WTC11 (cell line): ENCODE measurements around the gene ZNF782. TPM values are rescaled to one million over a fixed set of nuclear protein-coding genes. Genes with fewer than 3 reads are reported as not detected.

Experiments used
- ATAC-seq: fragments of 200-7000 bp; cut with Tn5 transposase; 2 replicates; pipeline ENCODE4 v1.10.0; 2021; ENCODE audit warnings: mild to moderate bottlenecking, moderate library complexity
- CTCF ChIA-PET: fragments of 300-600 bp; sonication (Branson Sonifier 250); formaldehyde crosslinking; loops from one replicate; lab custom pipeline; 2021; ENCODE audit warnings: antibody characterized with exemption; lab: Charles Lee
- POLR2A ChIA-PET: fragments of 350-600 bp; sonication (Branson Sonifier 250); formaldehyde crosslinking; loops from one replicate; lab custom pipeline; 2021; ENCODE audit warnings: antibody characterized with exemption; lab: Charles Lee
- DNase-seq: peaks from one replicate; pipeline ENCODE4 v3.0.0; 2021; ENCODE audit warnings: low spot score
- H3K27ac Mint-ChIP-seq: 2 replicates; pipeline ENCODE4 v1.8.0; 2021; ENCODE audit warnings: mixed read lengths
- H3K27me3 Mint-ChIP-seq: 2 replicates; pipeline ENCODE4 v1.8.0; 2021; ENCODE audit warnings: low read depth, mild to moderate bottlenecking, moderate library complexity, mixed read lengths
- H3K36me3 Mint-ChIP-seq: 2 replicates; pipeline ENCODE4 v1.8.0; 2021; ENCODE audit warnings: mixed read lengths
- H3K4me1 Mint-ChIP-seq: 2 replicates; pipeline ENCODE4 v1.8.0; 2022; ENCODE audit warnings: mixed read lengths
- H3K4me3 Mint-ChIP-seq: 2 replicates; pipeline ENCODE4 v1.8.0; 2021; ENCODE audit warnings: mild to moderate bottlenecking, moderate library complexity, mixed read lengths
- H3K9me3 Mint-ChIP-seq: 2 replicates; pipeline ENCODE4 v1.8.0; 2021; ENCODE audit warnings: mixed read lengths
- ATF2 ChIP-seq: sonication (generic); formaldehyde crosslinking; IDR thresholded peaks from 2 replicates; pipeline ENCODE4 v1.8.1; 2022; ENCODE audit warnings: low read depth, missing genetic modification reagents, borderline replicate concordance
- EMX1 ChIP-seq: fragments of 250-450 bp; sonication (Bioruptor Pico); IDR thresholded peaks from 2 replicates; pipeline ENCODE4 v1.8.0; 2021; ENCODE audit warnings: mild to moderate bottlenecking
- ETV6 ChIP-seq: sonication (generic); formaldehyde crosslinking; IDR thresholded peaks from 2 replicates; pipeline ENCODE4 v1.8.1; 2022; ENCODE audit warnings: mild to moderate bottlenecking, missing genetic modification reagents
- FOXP1 ChIP-seq: sonication (generic); formaldehyde crosslinking; IDR thresholded peaks from 2 replicates; pipeline ENCODE4 v1.8.0; 2022; ENCODE audit warnings: missing genetic modification reagents, mild to moderate bottlenecking, moderate library complexity, borderline replicate concordance
- NR1H2 ChIP-seq: sonication (generic); formaldehyde crosslinking; IDR thresholded peaks from 2 replicates; pipeline ENCODE4 v1.9.0; 2021; ENCODE audit warnings: mild to moderate bottlenecking, moderate library complexity, missing genetic modification reagents
- OVOL2 ChIP-seq: fragments of 250-450 bp; sonication (Bioruptor Pico); IDR thresholded peaks from 2 replicates; pipeline ENCODE4 v1.9.0; 2021; ENCODE audit warnings: mild to moderate bottlenecking, borderline replicate concordance
- SP1 ChIP-seq: sonication (generic); formaldehyde crosslinking; conservative IDR thresholded peaks from 2 replicates; pipeline ENCODE4 v1.8.1; 2022; ENCODE audit warnings: missing genetic modification reagents
- USF2 ChIP-seq: sonication (generic); formaldehyde crosslinking; IDR thresholded peaks from 2 replicates; pipeline ENCODE4 v1.8.1; 2023; ENCODE audit warnings: mild to moderate bottlenecking, missing genetic modification reagents, moderate library complexity
- ZBTB43 ChIP-seq: sonication (generic); formaldehyde crosslinking; IDR thresholded peaks from 2 replicates; pipeline ENCODE4 v1.8.1; 2023; ENCODE audit warnings: mild to moderate bottlenecking, missing genetic modification reagents
- ZNF281 ChIP-seq: sonication (generic); formaldehyde crosslinking; IDR thresholded peaks from 2 replicates; pipeline ENCODE4 v1.8.0; 2023; ENCODE audit warnings: mild to moderate bottlenecking, missing genetic modification reagents
- ZNF416 ChIP-seq: fragments of 250-450 bp; sonication (Bioruptor Pico); IDR thresholded peaks from 2 replicates; pipeline ENCODE4 v1.9.0; 2021; ENCODE audit warnings: mild to moderate bottlenecking, inconsistent platforms
- total RNA-seq: library from RNA; stranded (reverse); gene quantifications from 3 replicates; pipeline ENCODE4 v1.2.3, GENCODE V29; 2021
- TF ChIP-seq, protein P1 (sequence below): fragments of 250-450 bp; sonication (Bioruptor Pico); IDR thresholded peaks from 2 replicates; pipeline ENCODE4 v1.9.0; 2021; ENCODE audit warnings: mild to moderate bottlenecking
- TF ChIP-seq, protein P2 (sequence below): sonication (generic); formaldehyde crosslinking; IDR thresholded peaks from 2 replicates; pipeline ENCODE4 v1.8.1; 2023; ENCODE audit warnings: mild to moderate bottlenecking, missing genetic modification reagents, borderline replicate concordance
- TF ChIP-seq, protein P3 (sequence below): sonication (generic); formaldehyde crosslinking; conservative IDR thresholded peaks from 2 replicates; pipeline ENCODE4 v1.8.1; 2022; ENCODE audit warnings: mild to moderate bottlenecking, missing genetic modification reagents
- TF ChIP-seq, protein P4 (sequence below): fragments of 250-450 bp; sonication (Bioruptor Pico); IDR thresholded peaks from 2 replicates; pipeline ENCODE4 v2.1.2; 2022; ENCODE audit warnings: mild to moderate bottlenecking, moderate library complexity
- TF ChIP-seq, protein P5 (sequence below): sonication (generic); formaldehyde crosslinking; IDR thresholded peaks from 2 replicates; pipeline ENCODE4 v1.8.0; 2022; ENCODE audit warnings: mild to moderate bottlenecking, missing genetic modification reagents
- TF ChIP-seq, protein P6 (sequence below): sonication (generic); formaldehyde crosslinking; IDR thresholded peaks from 2 replicates; pipeline ENCODE4 v1.8.1; 2023; ENCODE audit warnings: mild to moderate bottlenecking, moderate library complexity, missing genetic modification reagents

Gene ZNF782
- total RNA-seq, 1 experiment from 2014 or later, result 6.2 TPM

- TF ChIP-seq, protein P1, sequence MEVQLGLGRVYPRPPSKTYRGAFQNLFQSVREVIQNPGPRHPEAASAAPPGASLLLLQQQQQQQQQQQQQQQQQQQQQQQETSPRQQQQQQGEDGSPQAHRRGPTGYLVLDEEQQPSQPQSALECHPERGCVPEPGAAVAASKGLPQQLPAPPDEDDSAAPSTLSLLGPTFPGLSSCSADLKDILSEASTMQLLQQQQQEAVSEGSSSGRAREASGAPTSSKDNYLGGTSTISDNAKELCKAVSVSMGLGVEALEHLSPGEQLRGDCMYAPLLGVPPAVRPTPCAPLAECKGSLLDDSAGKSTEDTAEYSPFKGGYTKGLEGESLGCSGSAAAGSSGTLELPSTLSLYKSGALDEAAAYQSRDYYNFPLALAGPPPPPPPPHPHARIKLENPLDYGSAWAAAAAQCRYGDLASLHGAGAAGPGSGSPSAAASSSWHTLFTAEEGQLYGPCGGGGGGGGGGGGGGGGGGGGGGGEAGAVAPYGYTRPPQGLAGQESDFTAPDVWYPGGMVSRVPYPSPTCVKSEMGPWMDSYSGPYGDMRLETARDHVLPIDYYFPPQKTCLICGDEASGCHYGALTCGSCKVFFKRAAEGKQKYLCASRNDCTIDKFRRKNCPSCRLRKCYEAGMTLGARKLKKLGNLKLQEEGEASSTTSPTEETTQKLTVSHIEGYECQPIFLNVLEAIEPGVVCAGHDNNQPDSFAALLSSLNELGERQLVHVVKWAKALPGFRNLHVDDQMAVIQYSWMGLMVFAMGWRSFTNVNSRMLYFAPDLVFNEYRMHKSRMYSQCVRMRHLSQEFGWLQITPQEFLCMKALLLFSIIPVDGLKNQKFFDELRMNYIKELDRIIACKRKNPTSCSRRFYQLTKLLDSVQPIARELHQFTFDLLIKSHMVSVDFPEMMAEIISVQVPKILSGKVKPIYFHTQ (CRISPR knock-in tag), result no peak
- TF ChIP-seq ZNF416, result no peak
- TF ChIP-seq, protein P2, sequence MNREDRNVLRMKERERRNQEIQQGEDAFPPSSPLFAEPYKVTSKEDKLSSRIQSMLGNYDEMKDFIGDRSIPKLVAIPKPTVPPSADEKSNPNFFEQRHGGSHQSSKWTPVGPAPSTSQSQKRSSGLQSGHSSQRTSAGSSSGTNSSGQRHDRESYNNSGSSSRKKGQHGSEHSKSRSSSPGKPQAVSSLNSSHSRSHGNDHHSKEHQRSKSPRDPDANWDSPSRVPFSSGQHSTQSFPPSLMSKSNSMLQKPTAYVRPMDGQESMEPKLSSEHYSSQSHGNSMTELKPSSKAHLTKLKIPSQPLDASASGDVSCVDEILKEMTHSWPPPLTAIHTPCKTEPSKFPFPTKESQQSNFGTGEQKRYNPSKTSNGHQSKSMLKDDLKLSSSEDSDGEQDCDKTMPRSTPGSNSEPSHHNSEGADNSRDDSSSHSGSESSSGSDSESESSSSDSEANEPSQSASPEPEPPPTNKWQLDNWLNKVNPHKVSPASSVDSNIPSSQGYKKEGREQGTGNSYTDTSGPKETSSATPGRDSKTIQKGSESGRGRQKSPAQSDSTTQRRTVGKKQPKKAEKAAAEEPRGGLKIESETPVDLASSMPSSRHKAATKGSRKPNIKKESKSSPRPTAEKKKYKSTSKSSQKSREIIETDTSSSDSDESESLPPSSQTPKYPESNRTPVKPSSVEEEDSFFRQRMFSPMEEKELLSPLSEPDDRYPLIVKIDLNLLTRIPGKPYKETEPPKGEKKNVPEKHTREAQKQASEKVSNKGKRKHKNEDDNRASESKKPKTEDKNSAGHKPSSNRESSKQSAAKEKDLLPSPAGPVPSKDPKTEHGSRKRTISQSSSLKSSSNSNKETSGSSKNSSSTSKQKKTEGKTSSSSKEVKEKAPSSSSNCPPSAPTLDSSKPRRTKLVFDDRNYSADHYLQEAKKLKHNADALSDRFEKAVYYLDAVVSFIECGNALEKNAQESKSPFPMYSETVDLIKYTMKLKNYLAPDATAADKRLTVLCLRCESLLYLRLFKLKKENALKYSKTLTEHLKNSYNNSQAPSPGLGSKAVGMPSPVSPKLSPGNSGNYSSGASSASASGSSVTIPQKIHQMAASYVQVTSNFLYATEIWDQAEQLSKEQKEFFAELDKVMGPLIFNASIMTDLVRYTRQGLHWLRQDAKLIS (CRISPR knock-in tag), result no peak
Observed at GRCh38 chr9:96777426-96777864, 76.9 kb downstream of the ZNF782 start (continued).

- ChIA-PET POLR2A (no interaction called here), CTCF (no interaction called here)
- ATAC-seq, result no peak
- H3K4me1 Mint-ChIP-seq, result no peaks in the 10 kb centered on the region
- DNase-seq, result no peak
- H3K9me3 Mint-ChIP-seq, result peaks cover 58% of the 10 kb centered on the region
- H3K36me3 Mint-ChIP-seq, result peaks cover 92% of the 10 kb centered on the region
- no peaks in the 10 kb centered on the region for H3K27me3 Mint-ChIP-seq
- H3K27ac Mint-ChIP-seq, result no peak overlapping the region
- no peak overlapping the region for H3K4me3 Mint-ChIP-seq
- TF ChIP-seq, protein P3, sequence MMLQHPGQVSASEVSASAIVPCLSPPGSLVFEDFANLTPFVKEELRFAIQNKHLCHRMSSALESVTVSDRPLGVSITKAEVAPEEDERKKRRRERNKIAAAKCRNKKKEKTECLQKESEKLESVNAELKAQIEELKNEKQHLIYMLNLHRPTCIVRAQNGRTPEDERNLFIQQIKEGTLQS (CRISPR knock-in tag), result no peak
- no peak for TF ChIP-seq NR1H2 (CRISPR knock-in tag)
- no peak for TF ChIP-seq OVOL2 (CRISPR knock-in tag)
- no peak for TF ChIP-seq ZNF281 (CRISPR knock-in tag)
- TF ChIP-seq SP1 (CRISPR knock-in tag), result no peak
- no peak for TF ChIP-seq ETV6 (CRISPR knock-in tag)
- no peak for TF ChIP-seq FOXP1
- no peak for TF ChIP-seq ATF2 (CRISPR knock-in tag)
- no peak for TF ChIP-seq ZBTB43
- no peak for TF ChIP-seq ZNF416
- TF ChIP-seq EMX1 (CRISPR knock-in tag), result no peak
- TF ChIP-seq, protein P4, sequence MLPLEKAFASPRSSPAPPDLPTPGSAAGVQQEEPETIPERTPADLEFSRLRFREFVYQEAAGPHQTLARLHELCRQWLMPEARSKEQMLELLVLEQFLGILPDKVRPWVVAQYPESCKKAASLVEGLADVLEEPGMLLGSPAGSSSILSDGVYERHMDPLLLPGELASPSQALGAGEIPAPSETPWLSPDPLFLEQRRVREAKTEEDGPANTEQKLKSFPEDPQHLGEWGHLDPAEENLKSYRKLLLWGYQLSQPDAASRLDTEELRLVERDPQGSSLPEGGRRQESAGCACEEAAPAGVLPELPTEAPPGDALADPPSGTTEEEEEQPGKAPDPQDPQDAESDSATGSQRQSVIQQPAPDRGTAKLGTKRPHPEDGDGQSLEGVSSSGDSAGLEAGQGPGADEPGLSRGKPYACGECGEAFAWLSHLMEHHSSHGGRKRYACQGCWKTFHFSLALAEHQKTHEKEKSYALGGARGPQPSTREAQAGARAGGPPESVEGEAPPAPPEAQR (CRISPR knock-in tag), result no peak
- TF ChIP-seq, protein P5, sequence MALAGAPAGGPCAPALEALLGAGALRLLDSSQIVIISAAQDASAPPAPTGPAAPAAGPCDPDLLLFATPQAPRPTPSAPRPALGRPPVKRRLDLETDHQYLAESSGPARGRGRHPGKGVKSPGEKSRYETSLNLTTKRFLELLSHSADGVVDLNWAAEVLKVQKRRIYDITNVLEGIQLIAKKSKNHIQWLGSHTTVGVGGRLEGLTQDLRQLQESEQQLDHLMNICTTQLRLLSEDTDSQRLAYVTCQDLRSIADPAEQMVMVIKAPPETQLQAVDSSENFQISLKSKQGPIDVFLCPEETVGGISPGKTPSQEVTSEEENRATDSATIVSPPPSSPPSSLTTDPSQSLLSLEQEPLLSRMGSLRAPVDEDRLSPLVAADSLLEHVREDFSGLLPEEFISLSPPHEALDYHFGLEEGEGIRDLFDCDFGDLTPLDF, result no peak
- no peak for TF ChIP-seq USF2 (CRISPR knock-in tag)
- TF ChIP-seq, protein P6, sequence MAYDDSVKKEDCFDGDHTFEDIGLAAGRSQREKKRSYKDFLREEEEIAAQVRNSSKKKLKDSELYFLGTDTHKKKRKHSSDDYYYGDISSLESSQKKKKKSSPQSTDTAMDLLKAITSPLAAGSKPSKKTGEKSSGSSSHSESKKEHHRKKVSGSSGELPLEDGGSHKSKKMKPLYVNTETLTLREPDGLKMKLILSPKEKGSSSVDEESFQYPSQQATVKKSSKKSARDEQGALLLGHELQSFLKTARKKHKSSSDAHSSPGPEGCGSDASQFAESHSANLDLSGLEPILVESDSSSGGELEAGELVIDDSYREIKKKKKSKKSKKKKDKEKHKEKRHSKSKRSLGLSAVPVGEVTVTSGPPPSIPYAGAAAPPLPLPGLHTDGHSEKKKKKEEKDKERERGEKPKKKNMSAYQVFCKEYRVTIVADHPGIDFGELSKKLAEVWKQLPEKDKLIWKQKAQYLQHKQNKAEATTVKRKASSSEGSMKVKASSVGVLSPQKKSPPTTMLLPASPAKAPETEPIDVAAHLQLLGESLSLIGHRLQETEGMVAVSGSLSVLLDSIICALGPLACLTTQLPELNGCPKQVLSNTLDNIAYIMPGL (CRISPR knock-in tag), result no peak
Observed at GRCh38 chr9:96771124-96771523, 83.2 kb downstream of the ZNF782 start.
